Measurements from ENCODE around the gene LAMB4. TPM values are rescaled to one million over a fixed set of nuclear protein-coding genes. Genes with fewer than 3 reads are reported as not detected.
A peak's percentile ranks its signal among the peaks of the same experiment; 100 is the strongest.

The LAMB4 gene
- total and polyA plus RNA-seq, 2 of the 4 experiments (the other 2 are of a cell fraction): 0.12 to 0.18 TPM

DNA sequence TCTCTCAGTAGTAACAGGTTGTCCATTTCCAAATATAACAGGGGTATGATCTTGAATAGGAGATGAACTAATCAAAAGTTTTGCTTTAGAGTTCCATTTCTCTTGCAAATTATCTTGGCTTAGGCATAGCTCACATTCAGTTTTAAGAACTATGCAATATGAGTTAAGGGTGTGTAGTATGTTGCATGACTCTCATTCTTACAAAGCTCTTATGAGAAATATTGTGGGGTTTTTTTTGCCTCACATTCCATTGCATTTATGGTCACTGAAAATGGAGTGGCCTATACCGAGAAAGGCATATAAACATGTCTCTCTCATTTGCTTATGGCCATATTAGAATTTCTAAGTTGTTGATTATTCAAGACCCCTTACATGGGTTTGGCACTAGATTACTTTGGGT is 78.7 kb downstream of the LAMB4 start:
- ATAC-seq (ENCODE audit: low read depth): peak; percentile 86
- CTCF ChIA-PET: no interaction called here

More for the DNA sequence above, 78.7 kb downstream of the LAMB4 start:
- Histone ChIP-seq H3K27ac (ENCODE audit: insufficient read depth, low read length) (no peak overlapping the region), H3K4me1 (ENCODE audit: control insufficient read depth, insufficient read depth, low read length) (0 out of 2 replicates have a peak, but pooled peaks cover 2% of the 10 kb centered on the region), H2AK5ac (ENCODE audit: low read depth, low read length) (no peak overlapping the region), H3K79me1 (ENCODE audit: low read depth in 1 of 2, low read length in 2 of 2) (no peaks in the 10 kb centered on the region), H4K8ac (ENCODE audit: low read depth in 2 of 2, low read length in 2 of 2) (no peak overlapping the region; a peak in 1 of 4 replicates), H2BK20ac (ENCODE audit: low read depth, low read length) (no peak overlapping the region), H3K4me2 (ENCODE audit: low read depth, low read length) (no peak overlapping the region), H2AFZ (replicated peaks; ENCODE audit: low read length, poor library complexity) (no peak overlapping the region), H4K91ac (ENCODE audit: insufficient read depth, low read depth, low read length) (no peak overlapping the region), H4K5ac (ENCODE audit: low read depth, low read length) (no peak overlapping the region), H2AK9ac (replicated peaks; ENCODE audit: low read depth, low read length, poor library complexity) (no peak overlapping the region), H4K20me1 (ENCODE audit: insufficient read depth, low read length) (no peaks in the 10 kb centered on the region), H3K27me3 (ENCODE audit: control insufficient read depth, insufficient read depth, low read length) (no peaks in the 10 kb centered on the region), H3K4ac (ENCODE audit: low read depth, low read length) (no peak overlapping the region), H3K36me3 (ENCODE audit: control insufficient read depth, insufficient read depth, low read length) (no peaks in the 10 kb centered on the region), H3K4me3 (ENCODE audit: insufficient read depth, low read depth, low read length) (no peak overlapping the region), H3K9me1 (ENCODE audit: insufficient read depth, low read length) (peaks cover 2% of the 10 kb centered on the region; the same call in 1 of the 2 replicates), H3K23ac (ENCODE audit: low read depth, low read length) (no peak overlapping the region), H3K9ac (ENCODE audit: low read depth, low read length) (no peak overlapping the region), H2BK5ac (ENCODE audit: low read depth, low read length, poor library complexity, severe bottlenecking) (no peak overlapping the region), H2BK120ac (ENCODE audit: low read depth, low read length) (no peak overlapping the region), H3K9me3 (ENCODE audit: control insufficient read depth, insufficient read depth, low read length) (no peaks in the 10 kb centered on the region), H3K56ac (ENCODE audit: extremely low read depth, insufficient read depth, low read length) (no peak overlapping the region), H2BK15ac (ENCODE audit: low read depth, low read length) (no peak overlapping the region), H3K14ac (replicated peaks; ENCODE audit: low read depth, low read length) (no peak overlapping the region), H3K18ac (ENCODE audit: low read depth, low read length) (no peak overlapping the region)
- intact Hi-C loops (cut with micrococcal nuclease): no loop called here
- BruUV-seq (replicated peaks): no TSS peak
- TF ChIP-seq MAZ (IDR thresholded peaks at IDR 0.05; ENCODE audit: borderline replicate concordance, low read depth, low read length): no peak
- TF ChIP-seq RCOR1 (IDR thresholded peaks at IDR 0.05; ENCODE audit: insufficient replicate concordance, low read length): no peak
- no peak for TF ChIP-seq RAD21 (IDR thresholded peaks at IDR 0.05; ENCODE audit: low read length)
- TF ChIP-seq, protein P1, sequence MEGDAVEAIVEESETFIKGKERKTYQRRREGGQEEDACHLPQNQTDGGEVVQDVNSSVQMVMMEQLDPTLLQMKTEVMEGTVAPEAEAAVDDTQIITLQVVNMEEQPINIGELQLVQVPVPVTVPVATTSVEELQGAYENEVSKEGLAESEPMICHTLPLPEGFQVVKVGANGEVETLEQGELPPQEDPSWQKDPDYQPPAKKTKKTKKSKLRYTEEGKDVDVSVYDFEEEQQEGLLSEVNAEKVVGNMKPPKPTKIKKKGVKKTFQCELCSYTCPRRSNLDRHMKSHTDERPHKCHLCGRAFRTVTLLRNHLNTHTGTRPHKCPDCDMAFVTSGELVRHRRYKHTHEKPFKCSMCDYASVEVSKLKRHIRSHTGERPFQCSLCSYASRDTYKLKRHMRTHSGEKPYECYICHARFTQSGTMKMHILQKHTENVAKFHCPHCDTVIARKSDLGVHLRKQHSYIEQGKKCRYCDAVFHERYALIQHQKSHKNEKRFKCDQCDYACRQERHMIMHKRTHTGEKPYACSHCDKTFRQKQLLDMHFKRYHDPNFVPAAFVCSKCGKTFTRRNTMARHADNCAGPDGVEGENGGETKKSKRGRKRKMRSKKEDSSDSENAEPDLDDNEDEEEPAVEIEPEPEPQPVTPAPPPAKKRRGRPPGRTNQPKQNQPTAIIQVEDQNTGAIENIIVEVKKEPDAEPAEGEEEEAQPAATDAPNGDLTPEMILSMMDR (conservative IDR thresholded peaks at IDR 0.05; ENCODE audit: low read depth, low read length): no peak
- no peak for TF ChIP-seq MXI1 (IDR thresholded peaks at IDR 0.05; ENCODE audit: borderline replicate concordance, low read depth, low read length)
- TF ChIP-seq NFE2L2 (IDR thresholded peaks at IDR 0.05; ENCODE audit: low read depth, low read length): no peak
- in situ Hi-C loops (cut with MboI; ENCODE audit: low sequenced_read_pairs): no loop called here
- peak; percentile 49 for DNase-seq
- POLR2A ChIA-PET (ENCODE audit: unreplicated experiment): no interaction called here
- no CpG with 5 or more reads among the region's 1 CpG for WGBS, 2 experiments (ENCODE audit: extremely low coverage in 2 of 2, insufficient read length in 1 of 2)
- dilution Hi-C loops (cut with HindIII; ENCODE audit: low sequenced_read_pairs, unreplicated experiment): no loop called here
